Endodermal cell (in vitro differentiated cells): ENCODE data around the gene CCDC88C. TPM values are rescaled to one million over a fixed set of nuclear protein-coding genes. Genes with fewer than 3 reads are reported as not detected.

Experiments
- DNase-seq: peaks from one replicate; pipeline ENCODE4 v3.0.0-alpha.2; 2017
- H3K27ac ChIP-seq: 2 replicates; pipeline ENCODE4 v1.5.1; 2013; ENCODE audit warnings: mild to moderate bottlenecking, low read depth, low read length, moderate library complexity
- H3K27me3 ChIP-seq: 2 replicates; pipeline ENCODE4 v1.6.1; 2013; ENCODE audit warnings: mild to moderate bottlenecking, low read length, moderate library complexity; ENCODE audit not compliant: insufficient read depth, control insufficient read depth, poor library complexity, severe bottlenecking
- H3K36me3 ChIP-seq: 2 replicates; pipeline ENCODE4 v1.7.0; 2013; ENCODE audit warnings: mild to moderate bottlenecking, low read length, moderate library complexity; ENCODE audit not compliant: control insufficient read depth, insufficient read depth
- H3K4me1 ChIP-seq: one replicate; pipeline ENCODE4 v1.7.0; 2013; ENCODE audit warnings: low read length; ENCODE audit not compliant: control insufficient read depth, insufficient read depth
- H3K4me3 ChIP-seq: 2 replicates; pipeline ENCODE4 v1.5.1; 2013; ENCODE audit warnings: mild to moderate bottlenecking, low read length, moderate library complexity
- H3K9ac ChIP-seq: 2 replicates; pipeline ENCODE4 v1.6.1; 2013; ENCODE audit warnings: mild to moderate bottlenecking, low read length, moderate library complexity; ENCODE audit not compliant: poor library complexity, severe bottlenecking; ENCODE audit errors: extremely low read depth
- H3K9me3 ChIP-seq: 2 replicates; pipeline ENCODE4 v1.6.1; 2013; ENCODE audit warnings: mild to moderate bottlenecking, low read length, moderate library complexity; ENCODE audit not compliant: control insufficient read depth
- H3K27ac Mint-ChIP-seq: 2 replicates; pipeline ENCODE4 v1.8.0; 2020; ENCODE audit warnings: mixed read lengths
- H3K27me3 Mint-ChIP-seq: 2 replicates; pipeline ENCODE4 v1.8.0; 2021; ENCODE audit warnings: mild to moderate bottlenecking, mixed read lengths; ENCODE audit not compliant: insufficient read depth
- H3K36me3 Mint-ChIP-seq: 2 replicates; pipeline ENCODE4 v1.8.0; 2020; ENCODE audit warnings: low read depth, mixed read lengths
- H3K4me1 Mint-ChIP-seq: 2 replicates; pipeline ENCODE4 v1.8.0; 2020; ENCODE audit warnings: mixed read lengths
- H3K4me3 Mint-ChIP-seq: 2 replicates; pipeline ENCODE4 v1.8.0; 2020; ENCODE audit warnings: mild to moderate bottlenecking, moderate library complexity, mixed read lengths
- H3K9me3 Mint-ChIP-seq: 2 replicates; pipeline ENCODE4 v1.8.0; 2020; ENCODE audit warnings: mild to moderate bottlenecking, mixed read lengths
- WGBS, 2 experiments: methylation state at CpG; one replicate each; pipeline versions ENCODE4 v1.1.5 to v1.1.7; 2013; ENCODE audit warnings: missing lambda C conversion rate in 2 of 2, mixed read lengths in 1 of 2; ENCODE audit not compliant: insufficient coverage in 1 of 2, insufficient read length in 1 of 2; 5-methylcytosine and 5-hydroxymethylcytosine counted together
- total RNA-seq, 2 donors: library from RNA; stranded (reverse); fragmentation: NEBNext Ultra II Directional in 1 of 2; extraction: Animal tissue kit (Norgen Biotek cat#: 25700) in 1 of 2; gene quantifications; 2 replicates in 1 of 2; 3 replicates in 1 of 2; pipeline ENCODE4 v1.2.1, GENCODE V29; 2021
- TF ChIP-seq, protein P1 (sequence below): fragments of 200-600 bp; sonication (generic); conservative IDR thresholded peaks from 2 replicates; pipeline ENCODE4 v1.5.0; 2021; ENCODE audit warnings: antibody characterized with exemption, mild to moderate bottlenecking

Gene CCDC88C
- total RNA-seq, 2 donors from 2014 or later, result 50.0 to 50.5 TPM

DNA sequence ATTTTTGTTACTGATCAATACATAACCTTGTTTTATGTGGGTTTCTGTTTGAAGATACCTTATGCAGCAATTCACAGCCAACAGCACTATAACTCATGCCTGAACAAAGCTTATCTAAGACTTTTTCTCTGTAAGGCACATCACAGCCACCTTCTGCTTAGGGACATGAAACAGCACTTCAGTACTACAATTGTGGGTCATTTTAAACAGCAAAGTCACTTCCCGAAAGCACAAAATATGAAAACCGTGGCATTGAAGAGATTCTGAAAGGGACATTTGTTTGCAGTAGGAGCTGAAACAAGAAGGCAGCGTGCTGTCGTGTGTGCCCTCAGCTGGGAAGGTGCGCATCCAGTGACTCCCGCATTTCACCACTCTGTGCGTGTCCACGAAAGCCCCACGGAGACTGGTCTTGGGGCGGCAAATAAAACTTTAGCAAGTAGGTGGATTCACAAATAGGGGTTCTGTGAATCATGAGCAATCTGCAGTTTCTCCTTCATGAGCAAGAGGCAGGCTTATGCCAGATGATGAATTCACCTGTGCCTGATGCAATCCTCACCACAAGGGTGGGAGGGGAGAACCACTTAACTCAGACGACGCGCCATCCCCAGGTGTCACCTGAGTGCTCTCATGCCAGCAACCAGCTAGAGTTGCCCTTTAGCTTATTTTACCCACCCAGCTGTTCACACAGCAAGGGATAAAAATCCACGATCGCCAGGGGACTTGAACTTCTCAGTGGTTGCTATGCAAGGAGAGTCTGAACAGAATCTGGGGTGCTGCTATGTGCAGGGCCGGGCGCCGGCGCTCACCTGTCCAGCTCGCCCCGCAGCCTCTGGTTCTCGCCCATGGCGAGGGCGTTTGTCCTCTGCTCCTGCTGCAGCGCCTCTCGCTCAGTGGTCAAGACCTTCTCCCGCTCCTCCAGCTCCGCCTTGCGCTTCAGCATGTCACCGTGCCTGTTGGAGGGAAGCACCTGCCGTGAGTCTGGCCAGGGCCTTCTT, 118.2 kb downstream of the CCDC88C start:
- Histone ChIP-seq H3K9me3 (no peaks in the 10 kb centered on the region), H3K4me3 (no peak overlapping the region), H3K9ac (no peak overlapping the region), H3K27me3 (no peaks in the 10 kb centered on the region), H3K36me3 (peaks cover 40% of the 10 kb centered on the region), H3K4me1 (peaks cover 10% of the 10 kb centered on the region), H3K27ac (no peak overlapping the region)
- H3K27me3 Mint-ChIP-seq, result no peaks in the 10 kb centered on the region
- TF ChIP-seq, protein P1, sequence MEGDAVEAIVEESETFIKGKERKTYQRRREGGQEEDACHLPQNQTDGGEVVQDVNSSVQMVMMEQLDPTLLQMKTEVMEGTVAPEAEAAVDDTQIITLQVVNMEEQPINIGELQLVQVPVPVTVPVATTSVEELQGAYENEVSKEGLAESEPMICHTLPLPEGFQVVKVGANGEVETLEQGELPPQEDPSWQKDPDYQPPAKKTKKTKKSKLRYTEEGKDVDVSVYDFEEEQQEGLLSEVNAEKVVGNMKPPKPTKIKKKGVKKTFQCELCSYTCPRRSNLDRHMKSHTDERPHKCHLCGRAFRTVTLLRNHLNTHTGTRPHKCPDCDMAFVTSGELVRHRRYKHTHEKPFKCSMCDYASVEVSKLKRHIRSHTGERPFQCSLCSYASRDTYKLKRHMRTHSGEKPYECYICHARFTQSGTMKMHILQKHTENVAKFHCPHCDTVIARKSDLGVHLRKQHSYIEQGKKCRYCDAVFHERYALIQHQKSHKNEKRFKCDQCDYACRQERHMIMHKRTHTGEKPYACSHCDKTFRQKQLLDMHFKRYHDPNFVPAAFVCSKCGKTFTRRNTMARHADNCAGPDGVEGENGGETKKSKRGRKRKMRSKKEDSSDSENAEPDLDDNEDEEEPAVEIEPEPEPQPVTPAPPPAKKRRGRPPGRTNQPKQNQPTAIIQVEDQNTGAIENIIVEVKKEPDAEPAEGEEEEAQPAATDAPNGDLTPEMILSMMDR, result no peak
- DNase-seq, result no peak
- H3K36me3 Mint-ChIP-seq, result peaks cover 69% of the 10 kb centered on the region
- 92 to 95% methylated on average over 24 to 31 of the region's 31 CpGs for WGBS, 2 experiments
- no peak overlapping the region for H3K4me3 Mint-ChIP-seq
- no peaks in the 10 kb centered on the region for H3K9me3 Mint-ChIP-seq
- no peak overlapping the region for H3K27ac Mint-ChIP-seq
- peaks cover 11% of the 10 kb centered on the region for H3K4me1 Mint-ChIP-seq

DNA sequence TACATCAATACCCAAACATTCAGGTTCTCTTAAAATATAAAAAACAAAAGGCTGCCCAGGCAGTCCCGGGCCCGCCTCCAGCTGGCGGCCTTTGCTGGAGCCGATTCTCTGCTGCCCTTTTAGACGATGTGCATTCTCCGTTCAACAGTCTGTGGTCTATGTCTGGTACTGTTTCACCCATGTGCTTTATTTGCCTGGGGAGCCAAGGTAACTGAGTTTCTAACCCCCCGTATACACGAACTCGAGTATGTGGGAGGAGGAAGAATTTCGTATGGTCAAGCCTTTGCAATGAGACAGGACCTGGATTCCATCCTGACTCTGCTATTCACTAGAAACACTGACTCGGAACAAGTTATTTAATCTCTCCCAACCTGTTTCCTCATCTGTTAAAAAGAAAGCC, 119.0 kb downstream of the CCDC88C start:
- TF ChIP-seq, protein P1, result no peak
- Histone ChIP-seq H3K27ac (no peak overlapping the region), H3K36me3 (peaks cover 46% of the 10 kb centered on the region), H3K4me3 (no peak overlapping the region), H3K4me1 (peaks cover 10% of the 10 kb centered on the region), H3K9me3 (no peaks in the 10 kb centered on the region), H3K27me3 (no peaks in the 10 kb centered on the region), H3K9ac (no peak overlapping the region)
- no peaks in the 10 kb centered on the region for H3K9me3 Mint-ChIP-seq
- peaks cover 74% of the 10 kb centered on the region for H3K36me3 Mint-ChIP-seq
- H3K4me1 Mint-ChIP-seq, result peaks cover 11% of the 10 kb centered on the region
- H3K4me3 Mint-ChIP-seq, result no peak overlapping the region
- no peaks in the 10 kb centered on the region for H3K27me3 Mint-ChIP-seq
- H3K27ac Mint-ChIP-seq, result no peak overlapping the region
- 89 to 98% methylated on average over 10 to 11 of the region's 11 CpGs for WGBS, 2 experiments
- DNase-seq, result no peak

DNA sequence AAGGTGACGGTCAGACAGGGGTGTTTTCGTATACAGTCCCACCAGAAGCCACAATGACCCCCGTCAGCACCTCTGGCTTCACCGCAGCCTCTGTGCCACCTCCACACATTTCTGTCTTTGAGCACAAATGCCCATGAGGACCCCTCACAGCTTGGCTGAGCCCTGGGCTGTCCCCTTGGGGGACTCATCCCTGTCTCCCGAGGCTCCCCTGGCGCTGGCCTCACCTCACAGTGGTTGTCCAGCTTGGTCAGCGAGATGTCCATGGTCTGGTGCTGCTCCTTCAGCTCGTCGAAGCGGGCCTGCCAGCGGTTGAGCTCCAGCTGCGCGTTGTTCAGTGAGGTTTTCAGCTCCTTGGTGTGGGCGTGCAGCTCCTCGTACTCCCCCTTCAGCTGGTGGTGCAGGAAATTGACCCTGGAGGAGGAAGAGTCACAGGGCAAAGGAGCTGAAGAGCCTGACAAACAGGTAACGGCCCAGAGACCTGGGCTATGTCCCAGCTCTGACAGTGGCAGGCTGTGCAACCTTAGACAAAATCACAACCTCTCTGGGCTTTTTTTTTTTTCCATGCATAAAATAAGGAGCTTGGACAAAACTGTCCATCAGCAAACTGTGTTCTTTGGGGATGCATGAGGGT, 120.4 kb downstream of the CCDC88C start:
- Histone ChIP-seq H3K9ac (no peak overlapping the region), H3K4me3 (no peak overlapping the region), H3K27me3 (no peaks in the 10 kb centered on the region), H3K9me3 (no peaks in the 10 kb centered on the region), H3K27ac (no peak overlapping the region), H3K36me3 (peaks cover 42% of the 10 kb centered on the region), H3K4me1 (peaks cover 10% of the 10 kb centered on the region)
- Mint-ChIP-seq H3K9me3 (no peaks in the 10 kb centered on the region), H3K36me3 (peaks cover 82% of the 10 kb centered on the region), H3K27me3 (no peaks in the 10 kb centered on the region), H3K4me3 (no peak overlapping the region), H3K27ac (no peak overlapping the region), H3K4me1 (peaks cover 11% of the 10 kb centered on the region)
- 91 to 92% methylated on average over 15 to 16 of the region's 16 CpGs for WGBS, 2 experiments
- TF ChIP-seq, protein P1, result no peak
- DNase-seq, result no peak
